GM23338 (cell line): Measurements from ENCODE around the gene ZNF438. TPM values are rescaled to one million over a fixed set of nuclear protein-coding genes. Genes with fewer than 3 reads are reported as not detected.

Source experiments
- CREB1 ChIP-seq: fragments of 250-450 bp; sonication (Bioruptor Pico); IDR thresholded peaks from 2 replicates; pipeline ENCODE4 v1.5.0; 2020; ENCODE audit warnings: low read depth, mild to moderate bottlenecking, moderate library complexity
- EZH2 ChIP-seq: fragments of 200-600 bp; sonication (generic); IDR thresholded peaks from one replicate; pipeline ENCODE4 v1.8.0; 2017; ENCODE audit warnings: antibody characterized with exemption, mild to moderate bottlenecking, low read depth; ENCODE audit not compliant: unreplicated experiment
- EZH2phosphoT487 ChIP-seq: fragments of 200-600 bp; sonication (generic); IDR thresholded peaks from one replicate; pipeline ENCODE4 v1.8.1; 2018; ENCODE audit warnings: antibody characterized with exemption; ENCODE audit not compliant: unreplicated experiment
- JUNB ChIP-seq: IDR thresholded peaks from one replicate; pipeline ENCODE4 v1.6.1; 2016; ENCODE audit warnings: antibody characterized with exemption; ENCODE audit not compliant: unreplicated experiment
- NANOG ChIP-seq: IDR thresholded peaks from 2 replicates; pipeline ENCODE4 v1.6.1; 2016; ENCODE audit warnings: antibody characterized with exemption, borderline replicate concordance
- POLR2AphosphoS5 ChIP-seq: IDR thresholded peaks from 2 replicates; pipeline ENCODE4 v1.6.1; 2016; ENCODE audit warnings: antibody characterized with exemption, low read depth
- ZNF114 ChIP-seq: fragments of 250-450 bp; sonication (Bioruptor Pico); IDR thresholded peaks from 2 replicates; pipeline ENCODE4 v1.5.0; 2020; ENCODE audit warnings: mild to moderate bottlenecking, moderate library complexity
- ZNF331 ChIP-seq: fragments of 250-450 bp; sonication (Bioruptor Pico); IDR thresholded peaks from 2 replicates; pipeline ENCODE4 v1.5.0; 2020; ENCODE audit warnings: low read depth, mild to moderate bottlenecking, moderate library complexity
- polyA plus RNA-seq: library from polyadenylated mRNA; unstranded; fragments of >200 nt; fragmentation: Nextera tagmentation; extraction: Ambion mirVana; gene quantifications from 2 replicates; pipeline ENCODE4 v1.2.1, GENCODE V29; 2016
- total RNA-seq: library from RNA; depleted of rRNA; stranded (reverse); fragments of >200 nt; shearing (Covaris generic); gene quantifications from 2 replicates; pipeline ENCODE4 v1.2.3, GENCODE V29; 2014
- TF ChIP-seq, protein P1 (sequence below): fragments of 250-450 bp; sonication (Bioruptor Pico); IDR thresholded peaks from 2 replicates; pipeline ENCODE4 v1.5.0; 2020; ENCODE audit warnings: mild to moderate bottlenecking, moderate library complexity
- TF ChIP-seq, protein P2 (sequence below), 2 experiments: fragments of 200-600 bp in 1 of 2; sonication (generic) in 1 of 2; conservative IDR thresholded peaks; 2 replicates each; pipeline versions ENCODE4 v1.5.1 to v1.6.1; 2016 to 2017; ENCODE audit warnings: antibody characterized with exemption in 2 of 2, low read depth in 2 of 2, mild to moderate bottlenecking in 2 of 2, moderate library complexity in 1 of 2
- TF ChIP-seq, protein P3 (sequence below): IDR thresholded peaks from one replicate; pipeline ENCODE4 v1.6.1; 2018; ENCODE audit warnings: antibody characterized with exemption; ENCODE audit not compliant: unreplicated experiment

Gene ZNF438
- total and polyA plus RNA-seq, 2 experiments from 2014 or later: 0.91 to 0.94 TPM

DNA sequence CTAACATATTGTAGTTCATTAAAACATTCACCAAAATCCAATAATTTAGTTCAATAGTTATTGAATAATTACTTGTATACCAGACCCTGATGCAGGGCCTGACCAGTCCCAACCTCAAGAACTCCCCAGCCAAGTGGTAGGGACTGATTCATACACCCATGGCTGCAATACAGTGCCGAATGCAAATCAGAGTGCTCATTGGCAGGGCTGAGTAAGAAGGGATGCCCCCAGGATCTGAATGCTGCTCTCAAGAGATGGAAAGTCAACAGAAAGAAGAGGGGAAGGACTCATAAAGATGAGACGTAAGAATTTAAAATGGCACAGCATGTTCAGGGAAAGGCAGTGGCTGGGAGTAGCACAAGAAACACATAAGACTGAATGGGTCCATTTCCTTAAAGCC, 29.9 kb downstream of the ZNF438 start (continued):
- TF ChIP-seq, protein P1, sequence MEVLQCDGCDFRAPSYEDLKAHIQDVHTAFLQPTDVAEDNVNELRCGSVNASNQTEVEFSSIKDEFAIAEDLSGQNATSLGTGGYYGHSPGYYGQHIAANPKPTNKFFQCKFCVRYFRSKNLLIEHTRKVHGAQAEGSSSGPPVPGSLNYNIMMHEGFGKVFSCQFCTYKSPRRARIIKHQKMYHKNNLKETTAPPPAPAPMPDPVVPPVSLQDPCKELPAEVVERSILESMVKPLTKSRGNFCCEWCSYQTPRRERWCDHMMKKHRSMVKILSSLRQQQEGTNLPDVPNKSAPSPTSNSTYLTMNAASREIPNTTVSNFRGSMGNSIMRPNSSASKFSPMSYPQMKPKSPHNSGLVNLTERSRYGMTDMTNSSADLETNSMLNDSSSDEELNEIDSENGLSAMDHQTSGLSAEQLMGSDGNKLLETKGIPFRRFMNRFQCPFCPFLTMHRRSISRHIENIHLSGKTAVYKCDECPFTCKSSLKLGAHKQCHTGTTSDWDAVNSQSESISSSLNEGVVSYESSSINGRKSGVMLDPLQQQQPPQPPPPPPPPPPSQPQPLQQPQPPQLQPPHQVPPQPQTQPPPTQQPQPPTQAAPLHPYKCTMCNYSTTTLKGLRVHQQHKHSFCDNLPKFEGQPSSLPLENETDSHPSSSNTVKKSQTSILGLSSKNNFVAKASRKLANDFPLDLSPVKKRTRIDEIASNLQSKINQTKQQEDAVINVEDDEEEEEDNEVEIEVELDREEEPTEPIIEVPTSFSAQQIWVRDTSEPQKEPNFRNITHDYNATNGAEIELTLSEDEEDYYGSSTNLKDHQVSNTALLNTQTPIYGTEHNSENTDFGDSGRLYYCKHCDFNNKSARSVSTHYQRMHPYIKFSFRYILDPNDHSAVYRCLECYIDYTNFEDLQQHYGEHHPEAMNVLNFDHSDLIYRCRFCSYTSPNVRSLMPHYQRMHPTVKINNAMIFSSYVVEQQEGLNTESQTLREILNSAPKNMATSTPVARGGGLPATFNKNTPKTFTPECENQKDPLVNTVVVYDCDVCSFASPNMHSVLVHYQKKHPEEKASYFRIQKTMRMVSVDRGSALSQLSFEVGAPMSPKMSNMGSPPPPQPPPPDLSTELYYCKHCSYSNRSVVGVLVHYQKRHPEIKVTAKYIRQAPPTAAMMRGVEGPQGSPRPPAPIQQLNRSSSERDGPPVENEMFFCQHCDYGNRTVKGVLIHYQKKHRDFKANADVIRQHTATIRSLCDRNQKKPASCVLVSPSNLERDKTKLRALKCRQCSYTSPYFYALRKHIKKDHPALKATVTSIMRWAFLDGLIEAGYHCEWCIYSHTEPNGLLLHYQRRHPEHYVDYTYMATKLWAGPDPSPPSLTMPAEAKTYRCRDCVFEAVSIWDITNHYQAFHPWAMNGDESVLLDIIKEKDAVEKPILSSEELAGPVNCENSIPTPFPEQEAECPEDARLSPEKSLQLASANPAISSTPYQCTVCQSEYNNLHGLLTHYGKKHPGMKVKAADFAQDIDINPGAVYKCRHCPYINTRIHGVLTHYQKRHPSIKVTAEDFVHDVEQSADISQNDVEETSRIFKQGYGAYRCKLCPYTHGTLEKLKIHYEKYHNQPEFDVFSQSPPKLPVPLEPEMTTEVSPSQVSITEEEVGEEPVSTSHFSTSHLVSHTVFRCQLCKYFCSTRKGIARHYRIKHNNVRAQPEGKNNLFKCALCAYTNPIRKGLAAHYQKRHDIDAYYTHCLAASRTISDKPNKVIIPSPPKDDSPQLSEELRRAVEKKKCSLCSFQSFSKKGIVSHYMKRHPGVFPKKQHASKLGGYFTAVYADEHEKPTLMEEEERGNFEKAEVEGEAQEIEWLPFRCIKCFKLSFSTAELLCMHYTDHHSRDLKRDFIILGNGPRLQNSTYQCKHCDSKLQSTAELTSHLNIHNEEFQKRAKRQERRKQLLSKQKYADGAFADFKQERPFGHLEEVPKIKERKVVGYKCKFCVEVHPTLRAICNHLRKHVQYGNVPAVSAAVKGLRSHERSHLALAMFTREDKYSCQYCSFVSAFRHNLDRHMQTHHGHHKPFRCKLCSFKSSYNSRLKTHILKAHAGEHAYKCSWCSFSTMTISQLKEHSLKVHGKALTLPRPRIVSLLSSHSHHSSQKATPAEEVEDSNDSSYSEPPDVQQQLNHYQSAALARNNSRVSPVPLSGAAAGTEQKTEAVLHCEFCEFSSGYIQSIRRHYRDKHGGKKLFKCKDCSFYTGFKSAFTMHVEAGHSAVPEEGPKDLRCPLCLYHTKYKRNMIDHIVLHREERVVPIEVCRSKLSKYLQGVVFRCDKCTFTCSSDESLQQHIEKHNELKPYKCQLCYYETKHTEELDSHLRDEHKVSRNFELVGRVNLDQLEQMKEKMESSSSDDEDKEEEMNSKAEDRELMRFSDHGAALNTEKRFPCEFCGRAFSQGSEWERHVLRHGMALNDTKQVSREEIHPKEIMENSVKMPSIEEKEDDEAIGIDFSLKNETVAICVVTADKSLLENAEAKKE (CRISPR knock-in tag): no peak
- TF ChIP-seq JUNB (no peak), CREB1 (CRISPR knock-in tag) (no peak), EZH2phosphoT487 (no peak), ZNF114 (CRISPR knock-in tag) (no peak), ZNF331 (CRISPR knock-in tag) (no peak), NANOG (no peak), EZH2 (no peak), POLR2AphosphoS5 (no peak)
- TF ChIP-seq, protein P2, sequence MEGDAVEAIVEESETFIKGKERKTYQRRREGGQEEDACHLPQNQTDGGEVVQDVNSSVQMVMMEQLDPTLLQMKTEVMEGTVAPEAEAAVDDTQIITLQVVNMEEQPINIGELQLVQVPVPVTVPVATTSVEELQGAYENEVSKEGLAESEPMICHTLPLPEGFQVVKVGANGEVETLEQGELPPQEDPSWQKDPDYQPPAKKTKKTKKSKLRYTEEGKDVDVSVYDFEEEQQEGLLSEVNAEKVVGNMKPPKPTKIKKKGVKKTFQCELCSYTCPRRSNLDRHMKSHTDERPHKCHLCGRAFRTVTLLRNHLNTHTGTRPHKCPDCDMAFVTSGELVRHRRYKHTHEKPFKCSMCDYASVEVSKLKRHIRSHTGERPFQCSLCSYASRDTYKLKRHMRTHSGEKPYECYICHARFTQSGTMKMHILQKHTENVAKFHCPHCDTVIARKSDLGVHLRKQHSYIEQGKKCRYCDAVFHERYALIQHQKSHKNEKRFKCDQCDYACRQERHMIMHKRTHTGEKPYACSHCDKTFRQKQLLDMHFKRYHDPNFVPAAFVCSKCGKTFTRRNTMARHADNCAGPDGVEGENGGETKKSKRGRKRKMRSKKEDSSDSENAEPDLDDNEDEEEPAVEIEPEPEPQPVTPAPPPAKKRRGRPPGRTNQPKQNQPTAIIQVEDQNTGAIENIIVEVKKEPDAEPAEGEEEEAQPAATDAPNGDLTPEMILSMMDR (conservative IDR thresholded peaks at IDR 0.05; ENCODE audit: low read depth in 2 of 2): no peak
- TF ChIP-seq, protein P3, sequence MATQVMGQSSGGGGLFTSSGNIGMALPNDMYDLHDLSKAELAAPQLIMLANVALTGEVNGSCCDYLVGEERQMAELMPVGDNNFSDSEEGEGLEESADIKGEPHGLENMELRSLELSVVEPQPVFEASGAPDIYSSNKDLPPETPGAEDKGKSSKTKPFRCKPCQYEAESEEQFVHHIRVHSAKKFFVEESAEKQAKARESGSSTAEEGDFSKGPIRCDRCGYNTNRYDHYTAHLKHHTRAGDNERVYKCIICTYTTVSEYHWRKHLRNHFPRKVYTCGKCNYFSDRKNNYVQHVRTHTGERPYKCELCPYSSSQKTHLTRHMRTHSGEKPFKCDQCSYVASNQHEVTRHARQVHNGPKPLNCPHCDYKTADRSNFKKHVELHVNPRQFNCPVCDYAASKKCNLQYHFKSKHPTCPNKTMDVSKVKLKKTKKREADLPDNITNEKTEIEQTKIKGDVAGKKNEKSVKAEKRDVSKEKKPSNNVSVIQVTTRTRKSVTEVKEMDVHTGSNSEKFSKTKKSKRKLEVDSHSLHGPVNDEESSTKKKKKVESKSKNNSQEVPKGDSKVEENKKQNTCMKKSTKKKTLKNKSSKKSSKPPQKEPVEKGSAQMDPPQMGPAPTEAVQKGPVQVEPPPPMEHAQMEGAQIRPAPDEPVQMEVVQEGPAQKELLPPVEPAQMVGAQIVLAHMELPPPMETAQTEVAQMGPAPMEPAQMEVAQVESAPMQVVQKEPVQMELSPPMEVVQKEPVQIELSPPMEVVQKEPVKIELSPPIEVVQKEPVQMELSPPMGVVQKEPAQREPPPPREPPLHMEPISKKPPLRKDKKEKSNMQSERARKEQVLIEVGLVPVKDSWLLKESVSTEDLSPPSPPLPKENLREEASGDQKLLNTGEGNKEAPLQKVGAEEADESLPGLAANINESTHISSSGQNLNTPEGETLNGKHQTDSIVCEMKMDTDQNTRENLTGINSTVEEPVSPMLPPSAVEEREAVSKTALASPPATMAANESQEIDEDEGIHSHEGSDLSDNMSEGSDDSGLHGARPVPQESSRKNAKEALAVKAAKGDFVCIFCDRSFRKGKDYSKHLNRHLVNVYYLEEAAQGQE: no peak
